Measurements from ENCODE around the gene TCEANC2.
"Not testable (repeated sequence)": the region's sequence is repeated elsewhere in the genome, so short reads cannot be mapped to it uniquely, and the experiment has no call there.

GRCh38 chr1:54094730-54095105 is 41.3 kb downstream of the TCEANC2 start:
- not testable (repeated sequence) for TF ChIP-seq POLR2A, CTCF (IDR thresholded peaks at IDR 0.05)

All from uterus (tissue), 2 donors.